HG03060 (cell line): ENCODE measurements around the gene PNP.
"Not testable (repeated sequence)": the region's sequence is repeated elsewhere in the genome, so short reads cannot be mapped to it uniquely, and the experiment has no call there.

ENCODE experiments used
- ATAC-seq: cut with Tn5 transposase; IDR thresholded peaks from one replicate; pipeline ENCODE4 v1.9.1; 2021; ENCODE audit warnings: low read depth, moderate number of reproducible peaks; ENCODE audit not compliant: unreplicated experiment

The PNP gene

GRCh38 chr14:20487396-20487725 is 18.2 kb downstream of the PNP start:
- no peak for ATAC-seq

GRCh38 chr14:20489093-20489994 is 20.1 kb downstream of the PNP start:
- no peak for ATAC-seq

- no peak for ATAC-seq
These were observed 21.4 kb downstream of the PNP start for GRCh38 chr14:20490563-20490962.

GRCh38 chr14:20492486-20492885 is 23.3 kb downstream of the PNP start:
- ATAC-seq: no peak

DNA sequence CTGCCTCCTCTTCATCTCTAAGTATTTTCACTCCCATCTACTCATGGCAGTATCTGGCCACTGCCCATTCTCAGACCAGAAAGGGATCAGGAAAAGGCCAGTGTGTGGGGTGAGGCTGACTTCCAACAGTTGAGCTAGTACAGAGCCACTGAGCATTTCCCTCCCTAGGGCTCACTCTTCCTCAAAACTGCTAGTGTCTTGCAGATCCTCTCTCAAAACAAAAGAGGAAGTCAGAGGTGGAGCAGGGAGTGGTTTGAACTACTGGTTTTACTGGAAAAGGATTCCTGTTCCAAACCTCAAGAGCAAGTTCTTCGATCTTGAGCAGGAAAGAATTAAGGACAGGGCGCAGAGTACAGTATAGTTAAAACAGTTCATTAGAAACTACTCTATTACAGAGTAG is 24.4 kb downstream of the PNP start:
- ATAC-seq: no peak

DNA sequence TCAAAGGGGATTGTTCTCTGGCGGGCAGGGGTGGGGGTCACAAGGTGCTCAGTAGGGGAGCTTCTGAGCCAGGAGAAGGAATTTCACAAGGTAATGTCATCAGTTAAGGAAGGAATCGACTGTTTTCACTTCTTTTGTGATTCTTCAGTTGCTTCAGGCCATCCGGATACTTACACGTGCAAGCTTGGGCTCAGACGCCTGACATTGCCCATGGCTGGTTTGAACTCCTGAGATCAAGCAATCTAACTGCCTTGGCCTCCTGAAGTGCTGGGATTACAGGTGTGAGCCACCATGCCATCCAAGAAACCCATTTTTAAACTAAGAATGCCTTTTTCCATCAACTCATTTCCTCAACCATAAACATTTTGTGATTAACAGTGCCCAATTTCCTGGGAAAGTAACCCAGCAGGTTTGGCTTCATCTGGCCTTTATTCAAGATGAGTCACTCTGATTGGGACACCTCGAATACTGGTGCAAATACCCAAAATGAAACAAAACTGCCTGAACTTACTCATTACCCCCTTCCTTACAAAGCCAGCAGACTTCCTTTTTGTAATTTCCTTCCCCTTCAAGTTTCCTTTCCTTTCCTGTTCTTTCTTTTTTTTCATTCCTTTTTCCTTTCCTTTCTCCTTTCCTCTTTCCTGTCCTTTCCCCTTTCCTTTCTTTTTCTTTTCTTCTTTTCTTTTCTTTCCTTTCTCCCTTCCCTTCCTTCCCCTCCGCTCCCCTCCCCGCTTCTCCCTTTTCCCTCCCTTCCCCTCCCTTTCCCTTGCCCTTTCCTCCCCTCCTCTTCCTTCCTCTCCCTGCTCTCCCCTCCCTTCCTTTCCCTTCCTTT is 25.9 kb downstream of the PNP start:
- ATAC-seq: no peak

GRCh38 chr14:20498622-20499021 is 29.4 kb downstream of the PNP start:
- no peak for ATAC-seq

DNA sequence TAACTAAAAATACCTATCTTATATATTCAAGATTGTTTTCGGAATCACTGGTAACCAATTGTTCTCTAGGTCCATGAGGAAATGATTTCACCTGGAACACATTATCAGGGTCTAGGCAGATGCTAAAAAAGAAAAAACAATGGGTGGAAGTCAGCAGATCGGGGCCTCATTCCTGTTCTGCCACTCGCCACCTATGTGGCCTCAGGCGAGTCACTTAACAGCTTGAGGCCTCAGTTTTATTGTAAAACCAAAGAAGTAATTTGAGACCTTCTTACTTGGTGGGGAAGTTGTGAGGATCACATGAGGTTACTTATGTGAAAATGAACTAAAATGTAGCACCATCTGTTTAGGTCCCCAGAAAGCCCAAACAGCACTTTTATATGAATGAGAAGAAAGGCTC is 29.9 kb downstream of the PNP start:
- ATAC-seq: no peak

DNA sequence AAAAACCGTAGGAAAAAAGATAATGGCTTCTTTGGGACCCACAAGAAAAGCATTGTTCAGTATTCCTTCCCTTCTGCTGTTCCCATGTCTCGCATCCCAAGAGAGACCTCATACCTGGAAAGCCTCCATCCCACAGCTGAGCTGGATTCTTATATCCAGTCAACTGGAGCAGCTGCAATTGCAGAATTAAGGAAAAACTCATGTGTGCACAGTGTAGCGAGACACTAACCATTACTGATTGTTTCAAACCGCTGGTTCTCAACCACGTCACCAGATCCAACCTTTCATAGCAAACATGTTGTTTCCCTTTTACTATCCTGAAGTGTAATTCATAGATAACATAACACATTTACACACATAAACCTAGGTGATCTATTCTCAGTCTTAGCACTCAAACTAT is 30.7 kb downstream of the PNP start:
- no peak for ATAC-seq

GRCh38 chr14:20501346-20501745 is 32.1 kb downstream of the PNP start:
- ATAC-seq: no peak

DNA sequence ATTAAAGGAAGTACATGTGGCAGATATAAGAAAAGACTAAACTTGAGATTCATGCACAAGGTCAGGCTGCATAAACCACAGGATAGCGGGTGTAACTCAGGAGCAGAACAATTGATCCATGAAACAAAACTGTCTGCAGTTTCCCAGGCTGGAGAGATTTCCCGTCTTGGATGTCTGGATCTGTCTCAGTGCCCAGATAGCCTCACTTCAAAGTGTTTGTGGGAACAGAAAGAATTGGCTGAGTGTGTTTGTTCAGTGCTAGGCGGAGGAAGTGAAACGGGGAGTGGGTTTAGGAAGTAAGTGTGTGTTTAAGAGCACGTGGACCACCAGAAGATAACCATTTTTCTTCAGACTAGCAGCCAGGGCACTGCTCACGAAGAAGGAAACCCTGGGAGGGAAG is 34.7 kb downstream of the PNP start:
- ATAC-seq: no peak

GRCh38 chr14:20506276-20506675 is 37.1 kb downstream of the PNP start:
- ATAC-seq: not testable (repeated sequence)

- ATAC-seq: not testable (repeated sequence)
These were observed 37.5 kb downstream of the PNP start for GRCh38 chr14:20506752-20507151.

DNA sequence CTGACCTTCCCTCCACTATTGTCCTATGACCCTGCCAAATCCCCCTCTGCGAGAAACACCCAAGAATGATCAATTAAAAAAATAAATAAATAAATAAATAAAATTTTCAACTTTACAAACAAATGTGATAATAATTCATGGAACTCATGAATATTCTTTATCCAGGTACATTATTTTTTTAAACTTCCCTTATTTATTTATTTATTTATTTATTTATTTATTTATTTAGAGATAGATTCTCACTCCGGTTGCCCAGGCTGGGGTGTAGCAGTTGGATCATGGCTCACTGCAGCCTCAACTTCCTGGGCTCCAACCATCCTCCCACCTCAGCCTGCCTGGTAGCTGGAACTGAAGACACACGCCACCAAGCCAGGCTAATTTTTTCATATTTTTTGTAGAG is 38.3 kb downstream of the PNP start:
- not testable (repeated sequence) for ATAC-seq

DNA sequence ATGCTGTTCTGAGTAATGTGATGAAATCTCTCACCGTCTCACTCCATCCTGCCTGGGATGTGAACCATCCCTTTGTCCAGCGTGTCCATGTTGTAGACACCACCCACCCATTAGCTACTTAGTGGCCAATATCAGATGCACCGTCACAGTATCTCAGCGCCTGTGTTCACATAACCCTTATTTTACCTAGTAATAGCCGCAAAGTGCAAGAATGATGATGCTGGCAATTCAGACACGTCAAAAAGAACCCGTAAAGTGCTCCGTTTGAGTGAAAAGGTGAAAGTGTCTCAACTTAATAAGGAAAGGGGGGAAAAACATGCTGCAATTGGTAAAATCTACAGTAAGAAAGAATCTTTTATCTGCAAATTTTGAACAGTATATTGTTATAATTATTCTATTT is 39.2 kb downstream of the PNP start:
- no peak for ATAC-seq

- no peak for ATAC-seq
These were observed 43.1 kb downstream of the PNP start for GRCh38 chr14:20512177-20512905.

DNA sequence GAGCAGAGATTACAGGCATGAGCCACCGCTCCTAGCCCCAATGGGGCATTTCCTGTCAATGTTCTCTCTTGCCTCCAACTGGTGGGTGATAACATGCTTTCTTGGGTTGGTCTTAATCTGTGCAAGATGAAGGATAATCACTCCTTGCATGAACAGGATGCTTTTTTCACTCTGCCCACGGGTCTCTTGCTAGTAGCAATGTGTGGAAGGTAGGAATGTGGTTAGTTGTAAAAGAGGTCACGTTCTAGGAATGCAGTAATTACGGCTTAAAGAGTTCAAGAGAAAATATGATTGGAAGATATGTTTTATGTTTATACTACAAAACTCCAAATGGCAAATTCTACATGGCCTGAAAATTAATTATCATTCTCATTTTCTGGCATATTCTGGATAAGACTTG is 46.6 kb downstream of the PNP start:
- ATAC-seq: no peak

- no peak for ATAC-seq
These were observed 47.7 kb downstream of the PNP start for GRCh38 chr14:20516921-20517320.

GRCh38 chr14:20522332-20522731 is 53.1 kb downstream of the PNP start:
- ATAC-seq: no peak

- ATAC-seq: no peak
These were observed 54.8 kb downstream of the PNP start for GRCh38 chr14:20524027-20524426.
